Common myeloid progenitor, CD34-positive (primary cell): ENCODE measurements around the gene PLG.

Experiments
- CTCF ChIA-PET: fragments of 350-600 bp; sonication (Branson Sonifier 250); formaldehyde crosslinking; loops from one replicate; lab custom pipeline; 2021; ENCODE audit warnings: antibody characterized with exemption; lab: Charles Lee
- POLR2A ChIA-PET: fragments of 350-600 bp; sonication (Branson Sonifier 250); formaldehyde crosslinking; loops from one replicate; lab custom pipeline; 2021; ENCODE audit warnings: antibody characterized with exemption; lab: Charles Lee
- DNase-seq, 3 donors: peaks; one replicate each; pipeline versions ENCODE4 v3.0.0 to v3.0.0-alpha.2; 2013
- H3K27ac ChIP-seq, 2 experiments: 1 replicate in 1 of 2; 2 replicates in 1 of 2; pipeline ENCODE4 v1.7.0; 2013; ENCODE audit warnings: inconsistent platforms in 2 of 2, low read length in 2 of 2, mild to moderate bottlenecking in 2 of 2, low read depth in 1 of 2, moderate library complexity in 1 of 2; ENCODE audit not compliant: severe bottlenecking in 2 of 2, insufficient read depth in 1 of 2, poor library complexity in 1 of 2
- H3K27me3 ChIP-seq, 5 experiments: replicated peaks in 2 of 5; 1 replicate in 3 of 5; 2 replicates in 2 of 5; pipeline versions ENCODE4 v1.6.1 to v1.7.0; 2013; ENCODE audit warnings: low read length in 4 of 5, mild to moderate bottlenecking in 2 of 5, moderate library complexity in 2 of 5, inconsistent platforms in 1 of 5; ENCODE audit not compliant: insufficient read depth in 5 of 5, control insufficient read depth in 4 of 5
- H3K36me3 ChIP-seq, 4 experiments: 1 replicate in 2 of 4; 2 replicates in 2 of 4; pipeline versions ENCODE4 v1.6.1 to v1.7.0; 2013; ENCODE audit warnings: low read length in 3 of 4, control low read depth in 1 of 4, mild to moderate bottlenecking in 1 of 4; ENCODE audit not compliant: control insufficient read depth in 4 of 4, insufficient read depth in 4 of 4
- H3K4me1 ChIP-seq, 4 experiments: 1 replicate in 3 of 4; 2 replicates in 1 of 4; pipeline versions ENCODE4 v1.6.1 to v1.7.1; 2013; ENCODE audit warnings: low read length in 3 of 4, mild to moderate bottlenecking in 3 of 4, control low read depth in 1 of 4, inconsistent platforms in 1 of 4, moderate library complexity in 1 of 4; ENCODE audit not compliant: control insufficient read depth in 4 of 4, insufficient read depth in 4 of 4; ENCODE audit errors: control extremely low read depth in 1 of 4
- H3K4me3 ChIP-seq, 7 experiments: 1 replicate in 4 of 7; 2 replicates in 3 of 7; pipeline versions ENCODE4 v1.5.1 to v1.7.0; 2013; ENCODE audit warnings: mild to moderate bottlenecking in 7 of 7, low read length in 6 of 7, moderate library complexity in 6 of 7, inconsistent platforms in 2 of 7, low read depth in 2 of 7, control low read depth in 1 of 7; ENCODE audit not compliant: insufficient read depth in 4 of 7, control insufficient read depth in 1 of 7; ENCODE audit errors: extremely low read depth in 1 of 7
- H3K9me3 ChIP-seq, 5 experiments: 1 replicate in 4 of 5; 2 replicates in 1 of 5; pipeline versions ENCODE4 v1.6.1 to v1.7.1; 2013; ENCODE audit warnings: low read length in 4 of 5, mild to moderate bottlenecking in 2 of 5, inconsistent platforms in 1 of 5, low read depth in 1 of 5, moderate library complexity in 1 of 5; ENCODE audit not compliant: control insufficient read depth in 4 of 5, insufficient read depth in 2 of 5; ENCODE audit errors: control extremely low read depth in 1 of 5
- WGBS: methylation state at CpG from one replicate; pipeline ENCODE4 v1.1.5; 2013; ENCODE audit not compliant: insufficient coverage; 5-methylcytosine and 5-hydroxymethylcytosine counted together

The PLG gene

GRCh38 chr6:160756021-160756420 lies 54.0 kb downstream of the PLG start:
- POLR2A ChIA-PET = no interaction called here
- CTCF ChIA-PET = no interaction called here
- Histone ChIP-seq H3K27ac (no peak overlapping the region), H3K27me3 (peaks cover 0 to 2% (median 0%) of the 10 kb centered on the region in 5 experiments), H3K4me1 (no peaks in the 10 kb centered on the region), H3K4me3 (no peak overlapping the region), H3K36me3 (no peaks in the 10 kb centered on the region), H3K9me3 (peaks cover 0 to 3% (median 0%) of the 10 kb centered on the region in 5 experiments)
- WGBS = no CpG with 5 or more reads among the region's 1 CpG
- no peak for DNase-seq

- Histone ChIP-seq H3K27ac (no peak overlapping the region), H3K36me3 (no peaks in the 10 kb centered on the region), H3K27me3 (no peaks in the 10 kb centered on the region), H3K4me1 (no peaks in the 10 kb centered on the region), H3K4me3 (no peak overlapping the region), H3K9me3 (peaks cover 0 to 3% (median 0%) of the 10 kb centered on the region in 5 experiments)
- ChIA-PET CTCF (no interaction called here), POLR2A (no interaction called here)
- no peak for DNase-seq
- 83% methylated on average over 1 of the region's 4 CpGs for WGBS
Measured at GRCh38 chr6:160756871-160757270, 54.8 kb downstream of the PLG start.

GRCh38 chr6:160764847-160765246 lies 62.8 kb downstream of the PLG start:
- Histone ChIP-seq H3K9me3 (peaks cover 0 to 5% (median 0%) of the 10 kb centered on the region in 5 experiments), H3K4me3 (no peak overlapping the region), H3K27me3 (peaks cover 0 to 31% (median 9%) of the 10 kb centered on the region in 5 experiments), H3K4me1 (peaks cover 0 to 6% (median 5%) of the 10 kb centered on the region in 4 experiments), H3K27ac (no peak overlapping the region), H3K36me3 (no peaks in the 10 kb centered on the region)
- ChIA-PET POLR2A (no interaction called here), CTCF (no interaction called here)
- 98% methylated on average over 5 of the region's 5 CpGs for WGBS
- DNase-seq = no peak

- Histone ChIP-seq H3K36me3 (no peaks in the 10 kb centered on the region), H3K4me1 (peaks cover 0 to 6% (median 5%) of the 10 kb centered on the region in 4 experiments), H3K27me3 (peaks cover 0 to 31% (median 9%) of the 10 kb centered on the region in 5 experiments), H3K27ac (no peak overlapping the region), H3K4me3 (no peak overlapping the region), H3K9me3 (peaks cover 0 to 2% (median 0%) of the 10 kb centered on the region in 5 experiments)
- CTCF ChIA-PET = no interaction called here
- 91% methylated on average over 5 of the region's 8 CpGs for WGBS
- POLR2A ChIA-PET = no interaction called here
- no peak for DNase-seq
Measured at GRCh38 chr6:160765412-160765811, 63.4 kb downstream of the PLG start.

- CTCF ChIA-PET = interaction anchor here (1.0 kb wide), 1 partner anchor 32 kb away, joined by 5 read pairs; no protein-coding TSS in a partner anchor
- no peak for DNase-seq
- Histone ChIP-seq H3K9me3 (peaks cover 0 to 2% (median 0%) of the 10 kb centered on the region in 5 experiments), H3K4me3 (peak overlapping the region in 3 of 7 experiments; percentile 57 to 67 (median 65)), H3K36me3 (no peaks in the 10 kb centered on the region), H3K4me1 (peaks cover 0 to 6% (median 5%) of the 10 kb centered on the region in 4 experiments), H3K27me3 (peaks cover 0 to 31% (median 9%) of the 10 kb centered on the region in 5 experiments), H3K27ac (no peak overlapping the region)
- POLR2A ChIA-PET = no interaction called here
- 48% methylated on average over 3 of the region's 7 CpGs for WGBS
Measured at GRCh38 chr6:160766657-160766988, 64.6 kb downstream of the PLG start.

GRCh38 chr6:160766989-160767646 lies 65.1 kb downstream of the PLG start:
- H3K27me3 ChIP-seq = peaks cover 0 to 31% (median 9%) of the 10 kb centered on the region in 5 experiments
- H3K4me3 ChIP-seq = peak overlapping the region; percentile 22 to 67 (median 42)
- ChIA-PET POLR2A (no interaction called here), CTCF (interaction anchor here (1.0 to 1.2 kb wide), 2 partner anchors 29 to 33 kb away, joined by 3 to 5 read pairs; no protein-coding TSS in a partner anchor)
- H3K36me3 ChIP-seq = no peaks in the 10 kb centered on the region
- WGBS = 1% methylated on average over 51 of the region's 55 CpGs
- peaks cover 0 to 2% (median 0%) of the 10 kb centered on the region in 5 experiments for H3K9me3 ChIP-seq
- H3K4me1 ChIP-seq = peaks cover 0 to 6% (median 5%) of the 10 kb centered on the region in 4 experiments
- DNase-seq = peak; percentile 48 to 62 (median 62)
- H3K27ac ChIP-seq = no peak overlapping the region

DNA sequence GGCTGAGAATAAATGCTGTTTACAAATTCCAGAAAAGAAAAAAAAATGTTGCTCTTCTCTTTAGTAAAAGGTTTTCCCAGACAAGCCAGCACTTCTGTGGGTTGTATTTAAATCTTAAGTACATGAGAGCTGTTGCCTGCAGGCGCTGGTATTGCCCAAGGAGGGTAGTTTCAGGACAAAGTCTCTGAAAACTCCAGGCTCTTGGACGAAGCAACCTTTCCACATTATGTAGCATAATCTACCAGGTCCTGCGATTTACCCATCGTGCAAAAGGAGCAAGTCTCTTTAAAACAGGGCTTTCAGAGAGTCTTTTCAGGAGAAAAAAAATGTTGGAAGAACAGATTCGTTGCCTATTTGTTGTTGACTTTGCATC lies 65.6 kb downstream of the PLG start:
- H3K36me3 ChIP-seq = no peaks in the 10 kb centered on the region
- 56% methylated on average over 3 of the region's 5 CpGs for WGBS
- ChIA-PET POLR2A (no interaction called here), CTCF (interaction anchor here (1.0 to 1.2 kb wide), 2 partner anchors 30 to 33 kb away, joined by 3 to 5 read pairs; no protein-coding TSS in a partner anchor)
- no peak overlapping the region for H3K27ac ChIP-seq
- peak overlapping the region in 2 of 7 experiments; percentile 22 to 57 for H3K4me3 ChIP-seq
- peaks cover 0 to 6% (median 5%) of the 10 kb centered on the region in 4 experiments for H3K4me1 ChIP-seq
- H3K9me3 ChIP-seq = peaks cover 0 to 2% (median 0%) of the 10 kb centered on the region in 5 experiments
- peaks cover 0 to 31% (median 9%) of the 10 kb centered on the region in 5 experiments for H3K27me3 ChIP-seq
- no peak for DNase-seq
